ENCODE data around the gene CORO2B. TPM values are rescaled to one million over a fixed set of nuclear protein-coding genes. Genes with fewer than 3 reads are reported as not detected.
A peak's percentile ranks its signal among the peaks of the same experiment; 100 is the strongest.

CORO2B gene
- polyA plus RNA-seq, 3 donors = 22.2 to 25.3 (median 23.9) TPM

DNA sequence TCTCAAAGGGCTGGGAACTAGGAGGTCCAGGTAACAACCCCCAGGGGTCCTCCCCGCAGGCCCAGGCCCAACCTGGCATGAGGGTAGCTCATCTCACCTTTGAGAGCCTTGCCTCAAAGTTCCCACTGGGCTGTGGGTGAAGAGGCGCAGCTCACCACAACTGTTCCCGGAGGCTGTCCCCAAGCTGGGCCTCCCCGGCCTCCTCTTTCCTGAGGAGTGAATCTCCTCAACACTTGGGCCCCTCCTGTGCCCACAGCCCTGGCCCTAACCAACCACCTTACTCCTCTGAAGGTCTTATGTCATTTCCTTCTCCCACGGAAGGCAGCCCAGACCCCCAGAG, 27.5 kb upstream of the CORO2B start:
- no peak for DNase-seq (ENCODE audit: extremely low read depth in 1 of 11, low read depth in 9 of 11, low spot score in 4 of 11)

DNA sequence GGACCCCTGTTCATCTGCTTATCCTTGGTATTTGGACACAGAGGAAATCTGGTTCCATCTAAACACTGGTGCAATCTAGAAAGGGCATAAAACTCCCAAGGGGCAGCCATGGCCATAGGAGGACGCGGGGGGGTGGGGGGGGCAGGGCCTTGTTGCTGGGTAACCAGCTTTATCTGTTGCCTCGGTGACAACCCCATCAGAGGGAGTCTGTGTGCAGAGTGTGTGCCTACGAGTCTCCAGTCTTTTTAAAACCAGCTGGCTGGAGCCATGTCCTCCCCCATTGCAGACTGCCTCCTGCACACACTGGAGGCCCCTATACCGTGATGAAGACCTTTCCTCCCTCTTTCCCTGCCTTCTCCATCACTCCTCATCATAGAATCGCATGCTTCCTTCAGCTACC, 26.4 kb upstream of the CORO2B start:
- DNase-seq (ENCODE audit: extremely low read depth in 1 of 11, low read depth in 9 of 11, low spot score in 4 of 11) = no peak

DNA sequence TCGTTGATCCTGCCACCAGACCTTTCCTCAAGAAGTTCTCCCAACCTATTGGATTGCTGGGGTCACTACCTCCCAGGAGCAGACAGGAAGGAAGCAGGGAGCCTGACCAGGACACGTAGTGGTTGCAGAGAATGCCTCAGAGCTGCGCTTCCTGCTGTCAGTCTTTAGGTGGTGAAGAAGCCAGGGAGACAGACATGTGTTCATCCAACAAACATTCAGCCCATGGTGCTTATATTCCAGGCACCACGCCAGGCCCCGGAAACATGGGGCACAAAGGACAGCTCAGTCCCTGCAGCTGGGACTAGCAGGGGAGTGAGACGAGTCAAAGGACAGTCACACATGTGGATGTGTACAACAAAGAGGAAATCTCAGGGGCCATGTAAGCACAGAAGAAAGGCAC, 26.0 kb upstream of the CORO2B start:
- DNase-seq (ENCODE audit: extremely low read depth in 1 of 11, low read depth in 9 of 11, low spot score in 4 of 11) = no peak

DNA sequence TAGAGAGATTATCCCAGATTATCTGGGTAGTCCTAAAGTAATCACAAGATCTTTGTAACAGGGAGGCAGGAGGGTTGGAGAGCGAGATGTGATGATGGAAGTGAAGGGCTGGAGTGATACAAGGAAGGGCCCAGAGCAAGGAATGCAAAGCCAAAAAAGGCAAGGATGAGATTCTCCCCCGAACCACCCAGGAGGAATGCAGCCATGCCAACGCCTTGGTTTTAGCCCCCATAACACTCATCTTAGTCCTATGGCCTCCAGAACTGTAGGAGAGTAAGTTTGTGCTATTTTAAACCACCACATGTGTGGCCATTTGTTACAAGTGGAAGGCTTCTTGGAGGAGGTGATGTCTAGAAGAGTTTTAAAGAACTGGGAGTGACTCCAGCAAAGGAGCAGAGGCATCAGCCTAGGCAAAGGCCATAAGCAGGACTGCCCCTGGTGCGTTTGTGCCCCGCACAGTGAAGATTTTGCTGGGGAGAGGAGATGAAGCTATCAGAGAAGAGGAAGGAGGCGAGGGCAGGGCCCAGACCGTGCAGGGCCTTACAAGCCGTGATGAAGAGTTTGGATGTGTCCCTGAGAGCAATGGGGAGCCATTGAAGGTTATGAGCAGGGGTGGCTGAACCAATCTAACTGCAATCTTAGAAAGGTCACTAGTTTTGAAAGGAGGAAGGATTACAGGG, 25.3 kb upstream of the CORO2B start:
- DNase-seq (ENCODE audit: extremely low read depth in 1 of 11, low read depth in 9 of 11, low spot score in 4 of 11) = no peak

DNA sequence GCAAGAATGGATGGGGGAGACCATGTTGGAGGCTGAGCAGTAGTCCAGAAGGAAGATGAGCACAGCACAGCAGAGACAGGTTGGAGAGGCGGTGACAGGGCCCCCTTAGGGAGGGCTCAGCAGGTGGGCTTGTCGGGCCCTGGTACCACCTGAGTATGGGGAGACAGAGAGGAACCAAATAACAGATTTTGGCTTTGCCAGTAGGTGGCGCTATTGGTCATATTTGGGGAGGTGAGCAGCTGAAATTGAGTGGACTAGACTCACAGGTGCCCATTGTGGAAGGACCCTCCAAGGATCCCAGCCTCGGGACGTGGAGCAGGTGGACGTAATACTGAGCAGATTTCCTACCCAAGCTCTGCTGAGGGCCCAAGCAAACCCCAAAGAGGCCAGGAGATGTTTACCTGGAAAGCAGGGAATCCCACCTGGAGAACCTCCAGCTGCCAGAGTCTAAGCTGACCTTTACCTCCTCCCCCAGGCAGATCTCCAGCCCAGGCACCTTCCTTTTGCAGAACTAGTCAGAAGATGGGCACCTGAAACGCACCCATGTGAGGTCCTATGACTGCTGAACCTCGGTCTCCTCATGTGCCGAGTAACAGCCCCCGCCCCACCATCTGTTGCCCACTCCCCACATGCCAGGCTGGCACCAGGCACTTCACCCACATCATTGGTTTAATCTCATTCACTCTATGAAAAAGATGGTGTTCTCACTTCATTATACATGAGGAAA, 24.6 kb upstream of the CORO2B start:
- peak in 10 of 11 donors; percentile 27 to 82 (median 62) for DNase-seq (ENCODE audit: extremely low read depth in 1 of 11, low read depth in 9 of 11, low spot score in 4 of 11)

DNA sequence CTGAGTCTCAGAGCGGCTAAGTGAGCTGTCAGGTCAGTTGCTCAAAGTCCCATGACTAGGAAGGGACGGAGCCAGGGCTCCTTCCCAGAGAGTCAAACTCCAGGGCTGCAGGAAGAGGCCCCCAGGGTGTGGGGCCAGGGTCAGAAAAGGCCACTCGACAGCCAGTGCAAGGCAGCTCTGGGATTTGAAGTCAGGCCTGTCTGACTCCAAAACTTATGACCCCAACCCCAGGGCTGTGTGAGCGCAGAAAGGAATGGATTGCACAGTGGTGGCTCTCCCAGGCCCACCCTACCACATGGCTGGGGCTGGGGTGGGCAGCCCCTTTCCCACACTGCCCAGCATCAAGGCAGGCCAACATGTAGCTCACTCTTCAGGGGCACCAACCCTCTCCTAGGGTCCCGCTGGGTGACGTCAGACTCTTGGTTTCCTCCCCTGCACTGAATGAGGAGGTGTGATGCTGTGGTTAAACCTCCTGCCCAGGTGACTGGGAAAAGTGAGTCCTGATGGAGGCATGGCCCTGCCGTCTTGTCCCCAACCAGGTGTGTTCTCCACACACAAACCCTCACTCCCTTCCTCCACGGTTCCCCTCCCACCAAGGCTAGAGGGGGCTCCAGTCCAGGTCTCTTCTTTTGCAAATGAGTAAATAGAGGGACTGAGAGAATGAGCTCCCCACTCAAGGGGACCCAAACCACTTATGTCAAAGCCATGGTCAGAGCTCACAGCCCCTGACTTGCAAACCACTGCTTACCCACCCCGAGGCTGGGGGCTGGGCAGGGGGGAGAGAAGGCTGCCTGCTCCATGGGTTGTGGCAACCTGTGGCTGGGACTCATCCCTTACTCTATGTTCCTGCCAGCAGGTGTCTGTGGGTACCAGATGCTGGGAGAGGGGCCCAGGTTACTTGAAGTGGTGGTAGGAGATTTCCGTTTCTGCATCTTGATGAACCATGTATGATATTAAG, 23.8 kb upstream of the CORO2B start:
- no peak for DNase-seq (ENCODE audit: extremely low read depth in 1 of 11, low read depth in 9 of 11, low spot score in 4 of 11)

DNA sequence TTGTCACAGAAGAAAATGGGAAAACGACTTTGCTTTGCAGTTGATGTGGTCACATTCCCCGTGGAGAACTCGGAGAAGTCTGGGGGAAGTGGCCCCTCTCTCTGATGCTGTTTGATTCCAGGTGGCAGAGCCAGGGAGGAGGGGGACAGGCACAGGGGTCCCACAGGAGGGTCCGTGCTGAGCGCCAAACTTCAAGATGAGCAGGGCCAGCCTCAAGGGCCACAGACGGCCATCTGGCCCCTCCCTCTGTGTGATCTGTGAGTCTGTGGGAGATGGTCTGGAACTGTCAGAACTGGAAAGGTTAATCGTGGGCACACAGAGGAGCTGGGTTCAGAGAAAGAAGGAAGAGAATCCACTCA, 23.1 kb upstream of the CORO2B start:
- DNase-seq (ENCODE audit: extremely low read depth in 1 of 11, low read depth in 9 of 11, low spot score in 4 of 11) = no peak

DNA sequence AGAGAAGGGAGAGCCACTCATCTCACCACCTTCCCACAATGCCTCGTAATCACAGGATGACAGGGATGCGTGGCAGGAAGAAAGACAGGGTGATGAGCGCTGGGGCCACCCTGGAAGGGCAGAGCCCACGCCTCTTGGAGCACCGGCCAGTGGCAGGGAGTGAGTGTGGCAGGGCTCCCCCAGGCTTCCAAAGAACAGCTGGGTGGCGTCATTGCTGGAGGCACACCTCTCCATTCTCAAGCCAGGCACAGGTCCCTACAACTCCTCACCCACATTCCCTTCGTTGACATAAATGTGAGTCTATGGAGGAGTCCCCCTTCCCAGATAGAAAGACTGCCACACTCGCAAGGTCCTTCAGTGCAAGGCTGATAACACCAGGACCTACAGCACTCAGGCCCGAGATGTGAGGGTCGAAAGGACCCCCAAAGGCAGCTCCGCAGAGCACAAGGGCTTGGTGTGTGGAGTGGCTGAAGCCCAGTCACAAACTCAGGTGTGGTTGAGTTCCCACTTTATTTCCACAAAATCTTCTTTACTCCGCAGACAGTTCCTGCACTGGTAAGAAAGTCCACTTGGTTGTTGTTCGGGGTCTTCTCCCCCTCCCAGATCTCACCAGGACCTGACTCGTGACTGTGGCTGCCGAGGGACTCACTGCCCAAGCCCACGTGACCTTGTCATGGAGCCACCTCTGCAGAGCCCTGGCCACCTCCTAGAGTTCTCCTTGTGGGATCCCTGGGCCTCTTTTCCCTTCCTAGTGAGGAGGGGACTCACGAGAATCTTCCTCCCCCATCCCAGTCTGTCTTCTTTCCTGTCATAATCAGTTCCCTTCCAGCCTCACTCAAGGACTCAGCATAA, 22.4 kb upstream of the CORO2B start:
- no peak for DNase-seq (ENCODE audit: extremely low read depth in 1 of 11, low read depth in 9 of 11, low spot score in 4 of 11)

DNA sequence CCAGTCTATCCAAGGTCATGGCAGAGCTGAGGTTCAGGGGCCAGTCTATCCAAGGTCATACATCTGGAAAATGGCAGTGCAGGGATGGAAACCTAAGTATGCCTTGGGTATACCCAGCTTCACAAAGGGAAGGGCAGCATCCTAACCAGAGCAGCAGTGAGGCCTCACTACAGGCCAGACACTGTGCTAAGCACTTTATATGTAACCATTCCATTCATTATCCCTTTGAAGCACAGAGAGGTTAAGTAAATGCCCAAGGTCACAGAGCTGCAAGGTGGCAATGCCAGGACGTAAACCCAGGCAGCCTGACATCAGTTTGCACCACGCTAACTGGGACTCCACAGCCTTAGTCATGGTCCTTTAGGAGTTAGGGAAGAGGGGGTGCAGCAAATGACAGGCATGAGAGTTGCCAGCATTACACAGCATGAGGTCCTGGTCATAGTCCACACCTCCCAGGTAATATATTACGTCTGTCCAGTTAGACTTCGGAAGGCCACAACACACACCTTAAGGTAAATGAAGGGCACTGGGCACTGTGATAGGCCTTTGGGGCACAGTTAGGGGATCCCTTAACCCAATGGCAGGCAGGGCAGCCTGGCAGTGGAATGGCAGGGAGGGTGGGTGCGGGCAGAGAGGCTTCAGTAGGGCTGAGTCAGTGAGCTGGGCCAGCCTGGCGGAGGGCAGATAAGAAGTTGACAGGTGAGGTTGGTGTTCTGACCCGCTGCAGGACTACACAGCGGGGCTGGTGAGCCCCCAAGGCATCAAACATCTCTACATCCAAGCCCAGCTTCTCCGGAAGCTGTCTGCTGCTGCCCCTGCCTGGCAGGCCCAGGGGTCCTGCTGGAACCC, 21.1 kb upstream of the CORO2B start:
- no peak for DNase-seq (ENCODE audit: extremely low read depth in 1 of 11, low read depth in 9 of 11, low spot score in 4 of 11)

DNA sequence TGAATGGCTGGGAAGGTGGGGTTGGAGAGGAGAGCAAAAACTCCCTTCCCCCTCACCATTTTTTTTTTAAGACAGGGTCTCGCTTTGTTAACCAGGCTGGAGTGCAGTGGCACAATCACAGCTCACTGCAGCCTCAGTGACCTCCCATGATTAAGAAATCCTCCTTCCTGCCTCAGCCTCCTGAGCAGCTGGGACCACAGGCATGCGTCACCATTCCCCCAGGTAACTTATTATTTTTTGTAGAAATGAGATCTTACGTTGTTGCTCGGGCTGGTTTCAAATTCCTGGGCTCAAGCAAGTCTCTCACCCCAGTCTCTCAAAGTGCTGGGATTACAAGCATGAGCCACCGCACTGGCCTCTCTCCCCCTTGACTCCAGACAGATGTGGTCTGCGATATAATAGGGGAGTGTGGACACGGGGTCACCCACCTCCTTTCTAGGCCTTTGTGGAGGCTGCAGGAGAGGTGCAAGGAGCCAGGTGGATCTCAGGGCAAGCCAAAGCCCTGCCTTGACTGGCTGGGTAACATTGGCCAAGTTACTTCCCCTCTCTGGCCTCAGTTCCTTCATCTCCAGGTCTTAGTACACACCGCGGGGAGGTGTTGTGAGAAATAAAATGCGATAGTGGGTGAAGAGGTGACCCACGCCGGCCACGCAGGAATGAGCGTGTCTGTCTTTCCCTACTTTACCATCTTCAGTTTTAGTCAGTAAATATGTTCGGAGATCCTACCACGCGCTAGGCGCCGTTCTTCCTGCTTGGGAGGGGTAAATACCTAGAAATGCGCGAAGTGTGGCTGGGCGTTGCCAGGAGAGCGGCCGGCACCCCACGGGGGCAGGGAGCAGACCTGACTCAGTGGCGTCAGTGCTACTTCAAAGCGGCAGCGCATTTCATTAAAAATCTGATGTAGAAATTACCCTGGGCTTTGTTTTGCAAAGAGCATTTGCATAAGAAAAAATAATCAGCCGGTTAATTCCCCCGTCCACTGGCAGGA, 20.2 kb upstream of the CORO2B start:
- DNase-seq (ENCODE audit: extremely low read depth in 1 of 11, low read depth in 9 of 11, low spot score in 4 of 11) = peak in 4 of 11 donors; percentile 7 to 23 (median 12)

DNA sequence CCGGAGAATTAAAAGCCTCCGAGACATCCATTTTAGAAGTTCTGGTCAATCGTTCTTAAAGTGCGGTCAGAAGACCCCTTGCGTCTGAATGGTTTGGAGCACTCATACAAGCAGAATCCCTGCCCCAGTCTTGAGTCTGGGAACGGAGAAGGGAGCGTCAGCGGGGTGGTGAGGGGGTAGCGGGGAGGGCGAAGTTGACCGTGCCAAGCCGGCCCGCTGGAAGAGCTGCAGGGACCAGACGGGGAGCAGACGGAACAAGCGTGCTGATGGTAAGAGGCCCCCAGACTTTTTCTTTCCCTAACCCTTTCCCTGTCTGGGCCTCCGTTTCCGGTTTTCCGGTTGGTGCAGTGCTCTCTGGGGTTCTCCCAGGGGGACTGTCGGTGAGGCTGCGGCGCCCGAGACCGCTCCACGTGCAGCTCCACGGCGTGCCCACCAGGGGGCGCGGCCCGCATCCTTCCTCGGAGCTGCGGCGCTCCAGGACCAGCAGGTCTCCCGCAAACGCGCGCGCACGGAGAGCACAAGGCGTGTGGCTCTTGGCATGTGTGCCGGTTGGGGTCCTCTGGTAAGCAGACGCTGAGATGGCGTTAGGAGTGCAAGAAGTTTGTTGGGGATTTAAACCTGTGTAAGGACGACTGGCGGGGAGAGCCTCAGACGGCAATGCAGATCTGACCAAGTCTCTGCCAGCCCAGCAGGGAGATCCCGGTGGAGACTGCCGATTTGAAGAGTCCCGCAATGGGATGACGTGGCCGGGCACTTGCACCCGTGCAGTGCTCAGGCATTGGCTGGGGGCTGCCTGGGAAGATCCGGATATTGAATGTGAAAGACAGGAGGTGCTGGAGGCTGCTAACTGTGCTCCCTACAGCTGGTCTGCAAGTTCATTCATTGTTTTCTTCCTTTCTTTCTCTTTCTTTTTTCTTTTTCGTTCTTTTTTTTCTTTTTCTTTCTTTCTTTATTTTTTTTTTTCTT, 19.2 kb upstream of the CORO2B start:
- peak; percentile 66 to 84 (median 79) for DNase-seq (ENCODE audit: extremely low read depth in 1 of 11, low read depth in 9 of 11, low spot score in 4 of 11)

DNA sequence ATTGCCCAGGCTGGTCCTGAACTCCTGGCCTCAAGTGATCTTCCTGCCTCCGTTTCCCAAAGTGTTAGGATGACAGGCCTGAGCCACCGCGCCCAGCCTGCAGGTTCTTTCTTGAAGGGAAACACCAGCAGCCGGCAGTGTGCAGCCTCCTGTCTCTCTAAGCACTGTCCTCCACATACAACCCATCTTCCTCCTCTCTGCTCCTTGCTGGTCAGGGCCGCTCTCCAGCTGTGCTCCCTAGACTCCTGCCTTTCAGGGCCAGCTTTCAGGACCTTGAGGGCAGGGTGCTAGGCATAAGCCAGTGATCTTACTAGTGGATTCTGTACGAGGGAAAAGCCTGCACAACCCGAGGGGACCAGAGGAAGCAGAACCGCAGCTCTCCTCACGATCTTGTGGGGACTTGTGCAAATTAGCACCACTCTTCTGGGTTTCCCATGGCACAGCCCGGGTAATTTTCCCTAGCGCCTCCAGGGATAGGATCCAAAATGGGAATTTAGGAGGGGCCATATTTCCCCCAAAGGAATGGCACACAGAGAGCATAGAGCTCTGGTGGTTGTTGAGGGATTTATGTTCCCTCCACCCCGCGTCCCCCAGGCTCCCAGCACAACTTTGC, 18.2 kb upstream of the CORO2B start:
- no peak for DNase-seq (ENCODE audit: extremely low read depth in 1 of 11, low read depth in 9 of 11, low spot score in 4 of 11)

DNA sequence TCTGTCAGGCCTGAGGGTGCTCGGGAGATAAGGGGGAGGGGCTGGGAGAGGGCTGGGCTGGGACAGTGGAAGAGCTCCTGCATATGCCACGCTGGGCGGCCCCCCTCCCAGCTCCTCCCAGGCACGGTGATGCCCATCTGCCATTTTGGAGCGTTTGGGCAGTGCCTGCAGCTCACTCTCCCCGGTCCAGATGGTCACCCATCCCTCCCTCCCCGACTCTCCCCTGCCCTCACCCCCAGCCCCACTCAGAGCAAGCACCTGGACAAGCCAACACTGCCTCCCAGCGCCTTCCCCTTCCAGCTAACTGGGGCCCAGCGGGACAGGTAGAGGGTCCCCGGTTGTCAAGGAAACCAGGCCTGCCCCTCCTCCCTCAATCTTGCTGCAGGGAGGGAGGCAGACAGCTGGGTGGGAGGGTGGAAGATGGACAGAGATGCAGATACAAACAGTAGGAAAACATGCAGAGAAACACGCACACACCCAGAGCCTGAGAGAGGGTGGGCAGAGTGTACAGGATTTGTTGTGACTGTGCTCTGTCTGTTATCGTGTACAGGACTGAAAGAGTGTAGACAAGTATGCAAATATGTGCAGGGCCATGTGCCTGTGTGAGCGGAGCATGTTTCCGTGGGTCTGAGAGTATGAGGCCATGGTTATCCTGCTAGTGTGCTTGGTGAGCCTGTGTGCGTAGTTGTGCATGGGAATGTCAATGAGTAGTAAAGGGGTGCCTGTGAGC, 17.5 kb upstream of the CORO2B start:
- DNase-seq (ENCODE audit: extremely low read depth in 1 of 11, low read depth in 9 of 11, low spot score in 4 of 11) = no peak

DNA sequence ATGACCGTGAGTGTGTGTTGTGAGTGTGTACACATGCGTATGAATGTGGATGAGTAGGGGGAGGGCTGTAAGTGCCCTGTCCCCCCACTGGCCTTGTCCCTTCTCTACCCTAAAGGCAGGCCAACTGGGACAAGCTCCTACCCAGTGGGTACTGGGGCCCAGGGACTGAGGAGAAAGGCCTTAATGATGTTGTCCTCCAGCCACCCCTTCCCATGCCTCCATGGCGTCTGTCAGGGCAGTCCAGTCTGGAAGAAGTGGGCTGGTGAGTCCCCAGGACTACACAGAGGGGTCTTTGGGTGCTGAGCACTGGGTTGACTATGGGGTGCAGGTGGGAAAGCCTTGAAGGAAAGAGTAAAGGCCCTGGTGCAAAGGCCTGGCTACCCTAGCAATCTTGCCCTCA, 16.9 kb upstream of the CORO2B start:
- DNase-seq (ENCODE audit: extremely low read depth in 1 of 11, low read depth in 9 of 11, low spot score in 4 of 11) = no peak

DNA sequence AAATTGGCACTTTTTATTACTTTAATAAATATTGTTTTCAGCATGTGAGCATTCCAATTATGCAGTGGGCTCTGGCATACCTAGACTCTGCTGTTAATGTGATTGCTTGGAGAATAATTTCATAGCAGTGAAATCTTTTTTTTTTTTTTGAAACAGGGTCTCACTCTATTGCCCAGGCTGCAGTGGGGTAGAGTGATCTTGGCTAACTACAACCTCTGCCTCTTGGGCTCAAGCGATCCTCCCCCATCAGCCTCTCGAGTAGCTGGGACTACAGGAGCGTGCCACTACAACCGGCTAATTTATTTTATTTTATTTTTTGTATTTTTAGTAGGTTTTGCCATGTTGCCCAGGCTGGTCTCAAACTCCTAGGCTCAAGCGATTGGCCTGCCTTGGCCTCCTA, 14.6 kb upstream of the CORO2B start:
- no peak for DNase-seq (ENCODE audit: extremely low read depth in 1 of 11, low read depth in 9 of 11, low spot score in 4 of 11)
